ENCODE results near the gene ZNRF3. TPM values are rescaled to one million over a fixed set of nuclear protein-coding genes. Genes with fewer than 3 reads are reported as not detected.

ZNRF3 gene
- total RNA-seq, 4 donors from 2014 or later = 1.7 to 8.1 (median 4.8) TPM

DNA sequence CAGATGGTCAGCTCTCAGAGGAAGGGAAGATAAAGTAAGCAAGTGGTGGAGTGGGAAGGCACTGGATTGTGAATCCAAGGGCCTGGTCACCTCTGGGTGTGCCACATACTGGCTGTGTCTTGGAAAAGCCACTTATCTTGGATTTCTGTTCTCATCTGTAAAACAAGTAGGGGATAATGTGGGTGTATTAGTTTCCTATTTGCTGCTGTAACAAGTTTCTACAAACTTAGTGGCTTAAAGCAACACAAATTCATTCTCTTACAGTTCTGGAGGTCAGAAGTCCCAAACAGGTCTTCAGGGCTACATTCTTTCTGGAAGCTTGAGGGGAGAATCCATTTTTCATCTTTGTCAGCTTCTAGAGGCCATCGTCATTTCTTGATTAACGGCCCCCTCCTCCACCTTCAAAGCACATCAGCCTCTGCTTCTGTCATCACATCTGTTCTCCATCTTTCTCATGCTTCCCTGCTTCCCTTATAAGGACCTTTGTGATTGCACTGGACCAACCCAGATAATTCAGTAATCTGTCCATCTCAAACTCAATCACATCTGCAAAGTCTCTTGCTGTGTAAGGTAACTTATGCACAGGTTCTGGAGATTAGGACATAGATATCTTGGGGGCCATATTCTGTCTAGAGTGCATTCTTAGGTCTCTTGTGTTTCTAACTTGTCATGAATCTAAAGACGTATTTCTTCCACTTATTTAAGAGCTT lies 102.4 kb downstream of the ZNRF3 start:
- TF ChIP-seq, protein P1, sequence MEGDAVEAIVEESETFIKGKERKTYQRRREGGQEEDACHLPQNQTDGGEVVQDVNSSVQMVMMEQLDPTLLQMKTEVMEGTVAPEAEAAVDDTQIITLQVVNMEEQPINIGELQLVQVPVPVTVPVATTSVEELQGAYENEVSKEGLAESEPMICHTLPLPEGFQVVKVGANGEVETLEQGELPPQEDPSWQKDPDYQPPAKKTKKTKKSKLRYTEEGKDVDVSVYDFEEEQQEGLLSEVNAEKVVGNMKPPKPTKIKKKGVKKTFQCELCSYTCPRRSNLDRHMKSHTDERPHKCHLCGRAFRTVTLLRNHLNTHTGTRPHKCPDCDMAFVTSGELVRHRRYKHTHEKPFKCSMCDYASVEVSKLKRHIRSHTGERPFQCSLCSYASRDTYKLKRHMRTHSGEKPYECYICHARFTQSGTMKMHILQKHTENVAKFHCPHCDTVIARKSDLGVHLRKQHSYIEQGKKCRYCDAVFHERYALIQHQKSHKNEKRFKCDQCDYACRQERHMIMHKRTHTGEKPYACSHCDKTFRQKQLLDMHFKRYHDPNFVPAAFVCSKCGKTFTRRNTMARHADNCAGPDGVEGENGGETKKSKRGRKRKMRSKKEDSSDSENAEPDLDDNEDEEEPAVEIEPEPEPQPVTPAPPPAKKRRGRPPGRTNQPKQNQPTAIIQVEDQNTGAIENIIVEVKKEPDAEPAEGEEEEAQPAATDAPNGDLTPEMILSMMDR (IDR thresholded peaks at IDR 0.05; ENCODE audit: low read depth) = no peak

- TF ChIP-seq, protein P1 (IDR thresholded peaks at IDR 0.05; ENCODE audit: low read depth) = no peak
These were observed 103.0 kb downstream of the ZNRF3 start for GRCh38 chr22:28986366-28986765.

DNA sequence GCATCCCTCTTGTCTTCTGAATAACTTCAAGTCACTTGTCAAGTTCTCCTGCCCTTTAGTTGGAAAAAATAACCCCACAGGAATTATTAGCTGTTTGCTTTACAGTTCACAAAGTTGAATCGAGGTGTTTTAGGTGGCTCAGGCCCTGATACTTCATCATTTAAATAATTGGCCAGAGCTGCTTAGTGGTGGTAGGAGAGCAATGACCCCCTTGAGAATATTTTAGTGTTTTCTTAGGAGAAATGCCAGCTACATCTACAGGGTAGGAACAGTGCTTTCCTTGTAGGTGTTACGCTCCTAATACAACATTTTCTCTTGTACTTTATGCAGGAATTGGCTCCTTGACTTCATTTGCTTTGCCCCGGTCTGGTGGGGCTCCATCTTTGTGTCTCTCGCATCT lies 105.1 kb downstream of the ZNRF3 start:
- TF ChIP-seq, protein P1 (IDR thresholded peaks at IDR 0.05; ENCODE audit: low read depth) = no peak

DNA sequence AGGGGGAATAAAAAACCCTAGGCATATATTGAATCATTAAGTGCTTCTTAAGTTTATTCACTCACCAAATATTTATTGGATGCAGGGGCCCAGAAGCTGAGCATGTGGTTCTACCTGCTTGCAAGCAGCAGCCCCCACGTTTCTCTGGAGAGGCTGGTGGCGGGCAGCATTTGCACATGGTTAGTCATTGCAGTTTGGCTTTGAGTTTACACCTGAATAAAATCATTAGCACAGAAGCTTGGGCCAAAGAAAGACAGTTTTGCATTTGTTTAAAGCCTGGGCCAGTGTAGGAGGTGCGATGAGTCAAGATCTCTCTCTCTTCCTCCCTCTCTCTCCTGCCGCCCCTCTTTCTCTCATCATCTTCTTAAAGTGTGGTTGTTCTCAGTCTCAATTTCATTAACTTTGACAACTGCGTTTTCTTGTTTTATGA lies 105.7 kb downstream of the ZNRF3 start:
- TF ChIP-seq, protein P1 (IDR thresholded peaks at IDR 0.05; ENCODE audit: low read depth) = no peak

DNA sequence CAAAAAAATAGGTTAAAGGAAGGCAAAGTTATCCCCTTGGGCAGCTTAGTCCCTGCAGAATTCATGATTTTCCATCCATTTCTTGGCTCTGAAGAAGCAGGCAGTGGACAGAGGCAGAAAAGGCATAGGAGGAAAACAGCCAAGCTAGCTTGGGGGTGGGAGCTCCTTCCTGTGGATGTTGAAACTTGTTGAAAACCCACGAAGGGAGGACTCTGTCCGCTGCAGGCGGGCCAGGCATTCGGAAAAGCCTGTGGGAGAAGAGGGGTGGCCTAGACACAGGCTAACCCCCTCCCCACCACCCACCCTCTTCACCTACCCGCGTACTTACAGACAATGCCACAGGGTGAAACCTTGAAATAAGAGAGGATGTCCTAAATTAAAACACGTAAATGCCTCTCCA lies 106.1 kb downstream of the ZNRF3 start:
- TF ChIP-seq, protein P1 (IDR thresholded peaks at IDR 0.05; ENCODE audit: low read depth) = no peak

GRCh38 chr22:28989912-28990311 lies 106.5 kb downstream of the ZNRF3 start:
- TF ChIP-seq, protein P1 (IDR thresholded peaks at IDR 0.05; ENCODE audit: low read depth) = no peak

DNA sequence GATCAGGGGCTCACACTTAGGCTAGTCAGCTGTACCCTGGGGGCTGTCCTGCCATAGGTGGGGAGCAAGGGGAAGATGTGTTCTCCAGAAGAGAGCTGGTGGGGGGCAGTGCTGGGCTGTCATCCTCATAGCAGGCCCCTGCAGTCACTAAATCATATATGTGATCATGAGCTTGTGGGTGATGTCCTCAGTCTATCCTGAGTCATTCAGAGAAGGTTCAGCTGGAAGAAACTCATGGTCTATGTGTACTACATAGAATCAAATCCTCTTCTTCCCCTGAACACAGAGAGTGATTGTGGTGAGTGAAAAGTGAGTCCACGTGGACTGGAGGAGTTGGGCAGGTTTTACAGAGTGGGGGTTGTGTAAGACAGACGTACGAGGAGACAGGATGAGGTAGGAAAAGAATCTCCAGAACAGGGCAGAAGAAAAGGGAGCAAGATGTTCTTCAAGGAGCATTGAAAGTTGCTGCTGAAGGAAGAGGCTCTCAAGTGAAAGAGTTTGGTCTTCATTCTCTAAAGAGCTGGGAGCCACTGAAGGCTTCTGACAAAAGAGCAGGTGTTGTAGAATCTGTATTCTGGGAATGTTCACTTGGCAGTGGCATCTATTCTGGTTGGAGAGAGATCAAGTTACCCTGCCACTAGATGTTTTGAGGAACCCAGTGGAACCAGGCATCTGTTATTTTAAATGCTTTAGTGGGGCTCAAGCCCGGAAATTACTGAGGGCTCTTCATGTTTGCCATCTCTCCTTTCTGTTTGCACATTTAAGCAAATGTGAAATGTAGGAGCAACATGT lies 109.4 kb downstream of the ZNRF3 start:
- TF ChIP-seq, protein P1 (IDR thresholded peaks at IDR 0.05; ENCODE audit: low read depth) = no peak
